Activated CD4-positive, alpha-beta T cell treated with anti-CD3 and anti-CD28 coated beads, Interleukin-2, amount 50 U/mL, for 24 hours (primary cell): ENCODE measurements around the gene TMTC2.
"Not testable (repeated sequence)": the region's sequence is repeated elsewhere in the genome, so short reads cannot be mapped to it uniquely, and the experiment has no call there.

ENCODE experiments used
- DNase-seq, 2 donors: peaks; one replicate each; pipeline ENCODE4 v3.0.0-alpha.2; 2020; ENCODE audit warnings: low read depth in 1 of 2, low spot score in 1 of 2

The TMTC2 gene

DNA sequence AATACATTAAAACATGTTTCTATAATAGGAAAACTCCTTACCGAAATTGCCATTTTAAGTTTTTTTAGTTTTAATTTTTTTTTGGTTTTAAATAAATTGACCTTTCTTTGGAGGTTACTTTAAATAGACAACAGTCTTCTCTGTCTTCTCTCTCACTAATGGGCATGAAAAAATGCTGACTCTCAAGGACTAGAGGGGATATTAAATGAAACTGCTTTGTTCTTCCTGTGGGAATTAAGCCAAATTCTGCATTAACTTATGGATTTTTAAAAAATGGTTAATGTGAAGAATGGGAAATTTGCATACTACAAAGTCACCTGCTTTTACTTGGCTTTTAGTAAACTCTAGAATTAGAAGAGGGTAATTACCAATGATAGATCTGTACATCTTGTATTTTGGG lies 378.9 kb downstream of the TMTC2 start:
- DNase-seq = no peak

DNA sequence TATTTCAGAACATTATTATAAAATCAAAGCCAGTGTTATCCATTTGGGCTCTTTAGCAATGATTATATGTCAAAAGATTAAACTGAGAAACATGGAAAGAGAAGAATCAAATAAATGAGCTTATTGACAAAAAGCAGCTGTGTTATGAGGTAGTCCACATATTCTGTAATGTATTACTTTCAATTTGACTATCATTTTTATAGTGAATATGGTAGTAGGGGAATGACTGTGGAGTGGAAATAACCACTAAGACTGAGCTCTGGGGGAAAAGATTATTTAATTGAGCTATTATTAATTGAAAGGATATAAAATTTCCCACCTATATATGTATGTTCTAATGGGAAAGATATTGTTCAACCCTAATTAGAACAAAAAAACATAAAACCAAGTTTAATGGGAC lies 381.3 kb downstream of the TMTC2 start:
- DNase-seq = no peak

DNA sequence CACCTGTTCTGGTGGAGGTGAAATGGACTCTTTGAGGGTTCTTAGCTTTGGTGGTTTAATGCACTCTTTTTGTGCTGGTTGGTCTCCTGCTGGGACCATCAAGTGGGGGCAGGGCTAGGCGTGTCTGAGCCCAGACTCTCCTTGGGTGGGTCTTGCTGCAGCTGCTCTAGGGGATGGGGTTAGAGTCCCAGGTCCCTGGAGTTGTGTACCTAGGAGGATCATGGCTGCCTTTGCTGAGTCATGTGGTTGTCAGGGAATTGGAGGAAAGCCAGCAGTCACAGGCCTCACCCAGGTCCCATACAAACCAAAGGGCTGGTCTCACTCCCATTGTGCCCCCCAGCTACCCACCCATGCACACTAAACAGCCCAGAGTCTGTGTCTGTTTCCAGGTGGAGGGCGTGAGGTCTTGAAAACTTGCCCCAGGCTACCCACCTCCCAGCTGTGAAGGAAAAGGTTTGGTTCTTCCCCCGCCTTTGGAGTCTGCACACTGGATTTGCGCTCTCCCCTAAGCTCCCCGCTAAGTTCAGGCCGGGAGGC lies 387.7 kb downstream of the TMTC2 start:
- no peak for DNase-seq

DNA sequence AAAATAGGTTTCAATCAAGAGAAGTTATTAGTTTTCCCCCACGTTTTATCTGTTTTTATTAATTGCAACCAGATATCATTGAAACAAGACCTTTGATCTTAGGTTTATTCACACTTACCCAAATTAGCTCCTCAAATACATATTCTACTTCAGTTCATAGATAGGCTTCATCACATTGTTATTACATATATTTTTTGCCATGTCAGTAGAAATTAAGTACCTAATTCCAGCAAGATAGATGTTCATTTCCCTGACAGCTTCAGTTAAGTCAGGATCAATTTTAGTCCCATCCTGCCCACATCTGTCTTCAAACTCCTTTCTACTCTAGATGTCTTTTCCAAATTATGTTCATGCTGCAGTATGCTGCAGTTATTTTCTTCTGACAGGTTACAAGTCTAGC lies 388.8 kb downstream of the TMTC2 start:
- no peak for DNase-seq

DNA sequence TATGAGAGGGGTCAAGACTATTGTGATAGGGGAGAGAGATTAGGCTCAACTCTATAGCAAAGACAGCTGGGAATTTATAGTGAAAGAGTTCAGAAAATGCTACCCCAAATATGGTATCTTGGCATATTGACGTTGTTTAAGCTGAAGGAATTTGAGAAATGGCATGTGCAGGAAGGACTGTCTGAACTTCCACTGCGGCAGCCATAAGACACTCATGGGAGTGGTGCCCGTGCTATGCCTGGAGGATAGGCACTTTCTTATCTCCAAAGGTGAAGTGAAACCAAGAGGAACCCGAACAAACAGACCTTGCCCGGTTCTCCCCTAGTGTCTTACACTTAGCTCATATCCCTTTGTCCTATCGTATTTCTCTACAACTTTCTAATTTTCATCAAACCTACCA lies 390.3 kb downstream of the TMTC2 start:
- DNase-seq = no peak

DNA sequence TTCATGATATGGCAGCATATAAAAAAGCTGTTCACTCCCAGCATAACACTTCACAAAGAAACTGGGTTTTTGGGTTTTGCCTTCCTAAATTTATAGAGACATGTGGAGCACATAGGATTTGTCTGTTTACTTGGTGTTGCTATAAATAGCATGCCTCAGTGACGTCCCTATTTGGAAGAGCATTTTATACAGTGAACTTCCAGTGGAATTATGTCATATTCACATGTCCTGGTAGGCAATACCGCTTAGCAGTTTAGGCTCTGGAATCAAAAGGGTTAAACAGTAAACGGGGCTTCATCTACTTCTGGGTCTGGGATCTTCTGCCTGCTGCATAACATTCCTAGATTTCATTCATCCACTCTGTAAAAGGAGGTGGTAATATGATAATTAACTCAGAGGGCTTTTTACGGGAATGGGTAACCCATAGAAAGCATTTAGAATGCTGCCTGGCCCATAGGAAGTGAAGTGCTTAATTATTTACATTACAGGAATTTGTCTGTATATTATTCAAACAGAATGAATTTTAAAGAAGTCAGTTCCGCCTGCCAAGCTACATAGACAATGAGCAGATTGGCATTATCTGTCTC lies 396.1 kb downstream of the TMTC2 start:
- DNase-seq = no peak

DNA sequence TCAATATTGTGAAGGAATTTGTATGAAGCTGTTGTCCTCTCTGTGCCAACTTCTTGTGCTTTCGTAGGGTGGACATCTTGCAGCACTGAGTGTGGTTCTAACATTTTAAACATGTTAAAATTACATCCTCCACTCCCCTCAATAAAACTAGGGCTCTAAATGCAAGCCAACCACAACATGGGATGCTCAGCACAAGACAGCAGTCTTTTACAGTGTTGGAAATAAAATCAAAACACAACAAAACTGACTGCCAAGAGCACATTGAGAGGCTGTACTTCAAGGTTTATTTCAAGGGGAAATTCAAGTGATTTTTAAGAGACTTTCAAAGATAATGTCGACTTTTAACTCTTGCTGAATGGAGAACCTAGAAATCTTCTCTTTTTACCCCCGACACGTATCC lies 396.9 kb downstream of the TMTC2 start:
- no peak for DNase-seq

DNA sequence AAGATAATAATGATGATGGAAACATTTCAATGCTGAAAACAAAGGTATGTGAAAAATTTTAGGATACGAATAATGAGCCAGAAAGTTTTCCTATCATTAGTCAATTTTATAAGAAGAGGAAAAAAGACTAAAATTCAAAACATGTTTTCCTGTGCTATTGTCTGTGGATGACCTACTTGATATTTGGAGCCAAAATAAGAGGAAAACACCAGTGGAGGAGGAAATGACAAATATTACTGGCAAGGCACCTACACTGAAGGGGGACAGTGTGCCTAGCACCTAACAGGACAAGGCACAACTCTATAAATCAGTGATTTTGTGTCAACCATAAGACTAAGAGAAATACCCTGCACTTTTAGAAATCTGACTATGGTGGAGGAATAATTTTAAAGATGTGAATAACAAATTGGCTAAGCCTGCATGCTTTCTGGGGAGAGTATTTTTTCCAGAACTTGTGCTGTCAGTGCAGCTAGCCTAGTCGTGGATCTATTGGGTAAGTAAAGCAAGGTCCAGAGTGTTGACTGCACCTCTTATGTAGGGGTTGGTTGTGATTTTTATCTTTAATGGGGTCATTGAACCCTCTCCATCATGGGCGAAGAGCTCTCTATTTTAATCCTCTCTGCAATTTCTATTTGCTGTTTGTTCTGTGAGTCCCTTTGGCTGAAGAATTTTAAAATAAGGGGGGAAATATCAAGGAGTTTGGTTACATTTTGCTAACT lies 398.0 kb downstream of the TMTC2 start:
- DNase-seq = no peak

DNA sequence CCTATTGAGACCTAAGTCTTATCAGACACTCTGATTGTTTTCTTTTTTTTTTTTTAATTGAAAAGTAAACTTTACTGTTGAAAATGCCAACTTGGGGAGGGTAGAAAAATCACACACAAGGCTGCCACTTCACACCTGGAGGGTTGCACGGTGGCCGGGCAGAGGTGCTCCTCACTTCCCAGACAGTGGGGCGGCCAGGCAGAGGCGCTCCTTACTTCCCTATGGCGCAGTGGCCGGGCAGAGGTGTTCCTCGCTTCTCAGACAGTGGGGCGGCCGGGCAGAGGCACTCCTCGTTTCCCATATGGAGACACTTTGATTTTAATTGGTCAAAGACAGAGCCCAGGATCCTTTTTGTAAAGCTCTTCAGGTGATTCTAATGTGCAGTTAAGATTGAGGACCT lies 399.3 kb downstream of the TMTC2 start:
- no peak for DNase-seq

DNA sequence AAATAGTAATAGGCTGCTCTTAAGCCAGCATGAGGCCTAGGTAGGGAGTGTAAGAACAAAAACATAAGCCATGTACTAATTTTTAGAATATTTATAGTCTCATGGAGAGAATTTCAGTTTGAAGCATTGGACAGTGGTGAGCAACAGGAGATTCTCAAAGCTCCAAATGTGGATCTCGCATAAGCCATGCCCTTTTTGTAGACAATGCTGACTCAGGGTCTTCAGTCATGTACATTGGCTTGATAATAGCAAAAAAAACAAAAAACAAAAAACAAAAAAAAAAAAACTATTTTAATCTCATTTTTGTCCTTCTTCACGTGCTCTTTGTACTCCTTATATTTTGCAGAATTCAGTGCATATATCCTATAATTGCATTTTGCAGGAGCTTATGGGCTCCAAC lies 402.9 kb downstream of the TMTC2 start:
- DNase-seq = no peak

DNA sequence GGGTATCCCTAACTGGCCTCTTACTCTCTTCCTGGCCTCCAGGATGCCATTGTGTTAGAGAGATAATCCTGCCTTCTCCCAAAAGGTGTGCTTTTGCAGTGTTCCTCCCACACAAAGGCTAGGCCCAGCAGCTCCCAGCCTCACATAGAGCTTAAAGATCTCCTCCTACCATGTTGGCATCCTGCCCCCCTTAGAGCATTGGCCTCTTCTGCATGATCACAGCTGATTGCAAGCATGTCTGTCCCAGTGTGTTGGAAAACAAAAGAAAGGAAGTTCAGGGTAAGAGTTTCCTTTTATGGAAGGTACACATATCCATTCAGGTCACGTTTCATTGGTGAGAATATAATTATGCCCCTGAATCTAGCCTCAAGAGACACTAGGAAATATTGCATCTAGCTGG lies 405.4 kb downstream of the TMTC2 start:
- DNase-seq = no peak

DNA sequence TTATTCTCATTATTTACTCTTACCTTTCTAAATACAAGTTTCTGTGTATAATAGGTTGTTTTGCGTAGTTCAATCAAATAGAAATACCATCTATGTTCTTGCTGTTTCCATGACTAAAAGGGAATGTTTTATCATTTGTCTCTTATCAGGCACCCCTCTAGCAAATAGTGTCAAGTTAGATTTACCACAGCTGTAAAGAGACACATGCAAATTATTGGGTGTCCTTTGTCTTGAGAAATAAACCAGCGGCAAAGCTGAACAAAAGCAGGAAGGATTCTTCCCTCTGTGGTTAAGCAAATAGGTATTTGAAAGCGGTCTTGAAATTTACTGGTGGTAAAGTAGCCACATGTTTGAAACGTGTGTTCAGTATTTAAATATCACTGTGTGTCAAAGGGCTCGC lies 405.9 kb downstream of the TMTC2 start:
- no peak for DNase-seq

DNA sequence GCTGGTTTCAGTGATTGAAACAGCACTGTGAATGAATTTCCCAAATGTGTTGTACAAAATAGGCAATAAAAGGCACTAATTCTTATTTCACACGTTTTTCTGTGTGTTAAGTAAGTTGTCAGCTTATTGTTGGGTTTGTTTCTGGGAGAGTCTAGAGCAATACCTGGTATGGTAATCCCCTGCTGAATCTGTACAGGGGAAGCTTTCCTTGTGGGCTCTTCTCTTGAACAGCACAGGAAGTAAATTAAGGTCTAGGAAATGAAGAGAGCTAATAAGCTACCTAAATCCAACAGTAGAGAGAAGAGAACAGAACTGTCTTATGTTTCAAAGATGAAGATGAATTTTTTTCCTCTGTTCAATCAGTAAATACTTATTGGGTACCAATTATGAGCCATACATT lies 406.7 kb downstream of the TMTC2 start:
- no peak for DNase-seq

DNA sequence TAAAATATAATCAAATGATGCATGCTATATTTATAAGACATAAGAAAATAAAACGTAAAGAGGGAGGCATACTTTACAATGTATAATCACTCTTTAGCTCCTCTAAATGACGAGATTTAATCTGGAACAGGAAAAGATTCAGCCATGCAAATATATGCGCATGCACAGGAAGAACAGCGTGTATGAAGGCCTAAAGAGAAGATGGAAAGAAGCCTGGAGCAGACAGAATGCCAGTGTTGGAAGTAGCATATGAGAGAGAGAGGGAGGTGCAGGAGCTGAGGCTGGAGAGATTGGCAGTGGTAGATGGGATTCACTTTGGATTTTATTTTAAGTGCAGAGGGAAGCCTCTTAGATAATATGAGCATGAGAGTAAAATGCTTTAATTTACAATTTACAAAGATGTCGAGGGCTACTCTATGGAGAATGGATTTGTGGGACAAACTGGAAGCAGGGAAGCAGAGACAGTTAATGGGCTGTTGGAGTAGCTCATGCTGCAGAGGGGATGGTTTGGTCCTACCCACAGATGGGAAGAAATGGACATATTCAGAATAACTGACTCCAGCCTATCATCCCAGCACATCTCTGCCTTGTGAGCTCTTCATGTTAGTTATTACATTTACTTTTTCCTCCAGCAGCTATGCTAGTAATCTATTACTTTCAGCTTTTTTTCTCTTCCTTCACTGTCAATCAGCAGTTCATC lies 411.1 kb downstream of the TMTC2 start:
- no peak for DNase-seq

DNA sequence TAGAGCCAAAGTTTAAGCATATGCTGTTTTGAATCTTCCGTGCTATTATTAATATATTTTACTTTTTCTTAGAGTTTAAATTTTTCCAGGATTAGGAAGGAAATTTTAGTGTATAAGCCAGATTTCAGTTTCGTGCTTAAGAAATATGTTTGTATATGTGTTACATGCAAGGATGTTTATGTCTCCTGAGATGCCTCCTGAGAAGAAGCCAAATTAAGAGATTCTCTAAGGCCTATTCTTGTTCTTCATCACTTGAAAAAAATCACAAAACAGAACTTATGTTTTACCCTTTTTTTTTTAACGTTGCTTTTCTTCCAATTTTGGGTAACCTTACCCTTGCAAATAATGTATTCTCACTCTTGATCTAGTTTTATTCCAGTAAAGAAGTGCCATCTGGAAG lies 412.7 kb downstream of the TMTC2 start:
- no peak for DNase-seq

DNA sequence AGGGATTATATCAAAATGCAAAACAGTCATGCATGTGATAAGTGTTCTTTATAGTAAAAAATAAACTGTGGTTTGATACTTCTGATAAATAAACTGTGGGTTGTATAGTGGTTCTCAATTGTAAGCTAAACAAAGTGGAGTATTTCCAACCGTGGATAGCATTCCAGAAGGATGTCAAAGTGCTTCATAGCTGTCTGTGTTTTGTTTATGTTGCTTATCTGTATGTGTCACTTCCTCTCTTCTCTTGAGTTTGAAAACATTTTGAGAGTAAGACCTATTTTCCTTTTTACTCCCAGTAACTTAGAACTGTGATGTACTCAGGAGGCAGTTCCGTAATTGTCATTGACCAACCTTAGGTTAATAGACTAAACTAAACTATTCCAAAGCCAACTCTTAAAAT lies 415.8 kb downstream of the TMTC2 start:
- no peak for DNase-seq

DNA sequence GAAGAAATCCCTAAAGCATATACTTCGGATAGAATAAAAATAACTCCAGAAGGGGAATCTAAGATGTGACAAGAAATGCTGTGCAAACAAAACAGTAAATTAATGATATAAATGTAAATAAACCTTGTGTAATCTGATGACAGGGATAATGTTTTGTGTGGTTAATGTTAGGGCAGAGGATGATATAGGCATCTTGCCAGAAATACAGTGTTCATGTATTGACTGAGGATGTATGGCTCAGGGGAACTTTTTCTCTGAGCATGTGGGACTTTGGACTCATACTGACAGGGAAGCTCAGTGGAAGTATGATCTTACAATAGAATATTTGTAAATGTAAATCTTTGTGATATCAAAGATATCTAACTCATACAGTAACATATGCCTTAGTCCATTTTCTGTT lies 420.2 kb downstream of the TMTC2 start:
- no peak for DNase-seq

DNA sequence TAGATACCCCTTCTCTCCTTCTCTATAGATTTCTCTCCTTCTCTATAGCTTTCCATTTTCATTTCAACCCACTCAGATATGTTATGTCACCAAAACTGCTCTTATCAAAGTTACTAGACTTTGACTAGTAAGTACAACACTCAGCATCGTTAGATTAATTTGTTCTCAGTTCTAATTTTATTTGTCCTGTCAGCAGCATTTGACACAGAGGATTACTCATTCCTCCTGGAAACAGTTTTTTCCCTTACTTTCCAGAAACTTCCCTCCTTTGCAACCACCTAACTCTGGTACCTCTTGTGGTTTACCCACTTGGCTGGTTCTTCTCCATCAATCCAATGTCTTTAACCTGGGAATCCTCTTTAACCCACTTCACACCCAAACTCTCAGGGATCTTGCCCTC lies 423.7 kb downstream of the TMTC2 start:
- DNase-seq = no peak

DNA sequence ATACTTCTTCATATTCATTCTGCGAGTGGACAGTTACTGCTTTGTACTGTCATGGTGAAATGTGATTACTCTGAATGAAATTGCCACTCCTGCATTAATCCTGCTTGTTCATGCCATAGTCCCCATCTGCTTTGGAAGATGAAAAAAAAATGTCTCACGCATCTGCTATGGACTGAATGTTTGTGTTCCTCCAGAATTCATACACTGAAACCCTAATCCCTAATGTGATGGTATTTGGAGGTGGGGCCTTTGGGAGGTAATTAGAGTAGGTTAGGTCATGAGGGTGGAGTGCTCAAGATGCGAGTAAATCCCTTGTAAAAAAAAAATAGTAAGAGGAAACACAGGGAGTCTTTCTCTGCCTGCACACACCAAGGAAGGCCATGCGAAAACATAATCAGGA lies 427.2 kb downstream of the TMTC2 start:
- no peak for DNase-seq

DNA sequence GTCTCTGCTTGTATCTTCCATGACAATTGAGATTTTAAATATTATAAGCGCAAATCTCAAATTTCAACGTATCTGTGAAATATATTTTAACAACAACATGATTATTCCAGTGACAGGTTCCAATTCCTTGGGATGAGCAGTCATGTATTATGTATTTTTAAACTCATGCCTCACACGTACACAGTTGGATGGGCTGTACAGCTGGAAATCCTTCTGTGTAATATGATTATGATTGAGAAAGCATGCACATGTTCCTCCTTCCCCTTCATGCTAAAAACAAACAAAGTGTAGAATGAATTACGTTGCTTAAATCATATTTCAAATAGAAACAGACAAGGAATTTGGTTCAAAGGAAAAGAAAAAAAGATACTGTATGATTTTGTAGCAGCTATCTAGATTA lies 428.3 kb downstream of the TMTC2 start:
- no peak for DNase-seq

DNA sequence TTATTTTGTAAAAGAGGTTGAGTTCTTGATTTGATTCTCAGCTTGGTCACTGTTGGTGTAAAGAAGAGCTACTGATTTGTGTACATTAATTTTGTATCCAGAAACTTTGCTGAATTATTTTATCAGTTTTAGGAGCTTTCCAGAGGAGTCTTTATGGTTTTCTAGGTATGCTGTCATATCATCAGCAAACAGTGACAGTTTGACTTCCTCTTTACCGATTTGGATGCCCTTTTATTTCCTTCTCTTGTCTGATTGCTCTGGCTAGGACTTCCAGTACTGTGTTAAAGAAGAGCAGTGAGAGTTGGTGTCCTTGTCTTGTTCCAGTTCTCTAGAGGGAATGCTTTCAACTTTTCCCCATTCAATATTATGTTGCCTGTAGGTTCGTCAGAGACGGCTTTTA lies 431.2 kb downstream of the TMTC2 start:
- not testable (repeated sequence) for DNase-seq

DNA sequence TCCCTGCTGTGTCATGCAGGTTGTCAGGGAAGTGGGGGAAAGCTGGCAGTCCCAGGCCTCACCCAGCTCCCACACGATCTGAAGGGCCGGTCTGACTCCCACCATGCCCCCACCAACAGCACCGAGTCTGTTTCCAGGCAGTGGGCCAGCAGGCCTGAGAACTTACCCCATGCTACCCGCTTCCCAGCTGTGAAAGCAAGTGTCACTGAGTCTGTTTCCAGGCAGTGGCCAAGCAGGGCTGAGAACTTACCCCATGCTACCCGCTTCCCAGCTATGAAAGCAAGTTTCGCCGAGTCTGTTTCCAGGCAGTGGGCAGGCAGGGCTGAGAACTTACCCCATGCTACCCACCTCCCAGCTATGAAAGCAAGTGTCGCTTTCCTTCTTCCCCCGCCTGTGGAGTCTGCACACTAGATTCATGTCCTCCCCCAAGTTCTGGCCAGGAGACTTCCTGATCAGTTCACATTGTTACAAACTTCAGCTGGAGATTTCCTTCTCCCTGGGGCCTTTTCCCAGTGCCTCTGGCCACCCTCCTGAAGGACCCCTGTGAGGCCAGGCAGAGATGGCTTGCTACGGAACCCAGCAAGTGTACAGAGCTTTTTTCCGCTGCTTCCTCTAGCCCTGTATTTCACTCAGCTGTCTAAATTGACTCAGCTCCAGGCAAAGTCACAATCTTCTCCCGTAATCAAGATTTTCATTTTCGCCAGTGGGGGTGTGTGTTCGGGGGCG lies 435.4 kb downstream of the TMTC2 start:
- DNase-seq = no peak
